ENCODE results near the gene PRCC.

DNA sequence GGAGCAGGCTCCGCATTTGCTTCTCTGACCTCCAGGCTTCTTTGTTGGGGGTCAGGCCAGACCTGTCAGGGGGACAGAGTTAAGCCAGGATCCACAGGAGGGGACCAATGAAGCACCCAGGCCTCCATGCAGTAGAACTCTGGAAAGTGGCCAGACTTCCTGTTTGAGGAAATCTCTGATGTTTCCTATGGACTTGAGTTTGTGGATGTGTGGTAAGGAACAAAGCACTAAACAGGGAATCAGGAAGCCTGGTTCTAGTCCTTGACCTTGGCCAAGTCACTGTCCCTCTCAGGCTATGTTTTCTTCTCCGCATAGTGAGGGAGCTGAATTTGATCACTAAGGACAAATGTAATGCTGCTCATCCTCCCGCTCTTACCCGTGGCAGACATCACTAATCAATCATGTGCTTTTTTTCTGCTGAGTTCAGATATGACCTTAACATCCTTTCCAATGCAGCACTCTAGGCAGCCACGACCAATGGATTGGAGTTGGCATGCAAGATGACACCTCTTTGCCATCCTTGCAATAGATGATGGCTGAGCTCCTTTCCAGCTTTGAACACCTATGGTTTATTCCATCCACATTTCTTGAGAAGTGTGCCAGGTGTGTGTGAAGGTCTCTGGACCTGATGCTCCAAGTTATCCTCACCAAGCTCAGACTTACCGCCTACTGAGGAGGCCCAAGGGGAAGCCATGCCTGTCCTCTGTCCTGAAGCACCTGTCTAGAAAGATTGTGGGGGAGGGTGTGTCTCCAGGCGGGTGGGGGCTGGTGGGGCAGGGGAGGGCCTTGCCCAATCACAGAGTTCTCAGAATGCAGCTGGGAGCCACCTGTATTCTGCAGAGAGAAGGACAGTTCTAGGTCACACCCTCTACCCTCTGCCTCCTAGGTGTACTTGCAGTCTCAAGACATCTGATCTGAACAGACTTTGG, 39.4 kb downstream of the PRCC start:
- no peak for TF ChIP-seq ZSCAN31 (CRISPR knock-in tag; IDR thresholded peaks at IDR 0.05; ENCODE audit: low read depth)
- TF ChIP-seq, protein P1, sequence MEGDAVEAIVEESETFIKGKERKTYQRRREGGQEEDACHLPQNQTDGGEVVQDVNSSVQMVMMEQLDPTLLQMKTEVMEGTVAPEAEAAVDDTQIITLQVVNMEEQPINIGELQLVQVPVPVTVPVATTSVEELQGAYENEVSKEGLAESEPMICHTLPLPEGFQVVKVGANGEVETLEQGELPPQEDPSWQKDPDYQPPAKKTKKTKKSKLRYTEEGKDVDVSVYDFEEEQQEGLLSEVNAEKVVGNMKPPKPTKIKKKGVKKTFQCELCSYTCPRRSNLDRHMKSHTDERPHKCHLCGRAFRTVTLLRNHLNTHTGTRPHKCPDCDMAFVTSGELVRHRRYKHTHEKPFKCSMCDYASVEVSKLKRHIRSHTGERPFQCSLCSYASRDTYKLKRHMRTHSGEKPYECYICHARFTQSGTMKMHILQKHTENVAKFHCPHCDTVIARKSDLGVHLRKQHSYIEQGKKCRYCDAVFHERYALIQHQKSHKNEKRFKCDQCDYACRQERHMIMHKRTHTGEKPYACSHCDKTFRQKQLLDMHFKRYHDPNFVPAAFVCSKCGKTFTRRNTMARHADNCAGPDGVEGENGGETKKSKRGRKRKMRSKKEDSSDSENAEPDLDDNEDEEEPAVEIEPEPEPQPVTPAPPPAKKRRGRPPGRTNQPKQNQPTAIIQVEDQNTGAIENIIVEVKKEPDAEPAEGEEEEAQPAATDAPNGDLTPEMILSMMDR (CRISPR knock-in tag; IDR thresholded peaks at IDR 0.05): no peak
- TF ChIP-seq, protein P2, sequence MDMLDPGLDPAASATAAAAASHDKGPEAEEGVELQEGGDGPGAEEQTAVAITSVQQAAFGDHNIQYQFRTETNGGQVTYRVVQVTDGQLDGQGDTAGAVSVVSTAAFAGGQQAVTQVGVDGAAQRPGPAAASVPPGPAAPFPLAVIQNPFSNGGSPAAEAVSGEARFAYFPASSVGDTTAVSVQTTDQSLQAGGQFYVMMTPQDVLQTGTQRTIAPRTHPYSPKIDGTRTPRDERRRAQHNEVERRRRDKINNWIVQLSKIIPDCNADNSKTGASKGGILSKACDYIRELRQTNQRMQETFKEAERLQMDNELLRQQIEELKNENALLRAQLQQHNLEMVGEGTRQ (IDR thresholded peaks at IDR 0.05; ENCODE audit: low read depth, low read length): no peak
- TF ChIP-seq, protein P2 (CRISPR knock-in tag; IDR thresholded peaks at IDR 0.05; ENCODE audit: borderline replicate concordance): no peak
- TF ChIP-seq, protein P3, sequence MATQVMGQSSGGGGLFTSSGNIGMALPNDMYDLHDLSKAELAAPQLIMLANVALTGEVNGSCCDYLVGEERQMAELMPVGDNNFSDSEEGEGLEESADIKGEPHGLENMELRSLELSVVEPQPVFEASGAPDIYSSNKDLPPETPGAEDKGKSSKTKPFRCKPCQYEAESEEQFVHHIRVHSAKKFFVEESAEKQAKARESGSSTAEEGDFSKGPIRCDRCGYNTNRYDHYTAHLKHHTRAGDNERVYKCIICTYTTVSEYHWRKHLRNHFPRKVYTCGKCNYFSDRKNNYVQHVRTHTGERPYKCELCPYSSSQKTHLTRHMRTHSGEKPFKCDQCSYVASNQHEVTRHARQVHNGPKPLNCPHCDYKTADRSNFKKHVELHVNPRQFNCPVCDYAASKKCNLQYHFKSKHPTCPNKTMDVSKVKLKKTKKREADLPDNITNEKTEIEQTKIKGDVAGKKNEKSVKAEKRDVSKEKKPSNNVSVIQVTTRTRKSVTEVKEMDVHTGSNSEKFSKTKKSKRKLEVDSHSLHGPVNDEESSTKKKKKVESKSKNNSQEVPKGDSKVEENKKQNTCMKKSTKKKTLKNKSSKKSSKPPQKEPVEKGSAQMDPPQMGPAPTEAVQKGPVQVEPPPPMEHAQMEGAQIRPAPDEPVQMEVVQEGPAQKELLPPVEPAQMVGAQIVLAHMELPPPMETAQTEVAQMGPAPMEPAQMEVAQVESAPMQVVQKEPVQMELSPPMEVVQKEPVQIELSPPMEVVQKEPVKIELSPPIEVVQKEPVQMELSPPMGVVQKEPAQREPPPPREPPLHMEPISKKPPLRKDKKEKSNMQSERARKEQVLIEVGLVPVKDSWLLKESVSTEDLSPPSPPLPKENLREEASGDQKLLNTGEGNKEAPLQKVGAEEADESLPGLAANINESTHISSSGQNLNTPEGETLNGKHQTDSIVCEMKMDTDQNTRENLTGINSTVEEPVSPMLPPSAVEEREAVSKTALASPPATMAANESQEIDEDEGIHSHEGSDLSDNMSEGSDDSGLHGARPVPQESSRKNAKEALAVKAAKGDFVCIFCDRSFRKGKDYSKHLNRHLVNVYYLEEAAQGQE (IDR thresholded peaks at IDR 0.05; ENCODE audit: borderline replicate concordance in 1 of 2, low read depth in 1 of 2, low read length in 2 of 2): no peak
- no peak for TF ChIP-seq NR3C1 (CRISPR knock-in tag; IDR thresholded peaks at IDR 0.05)
- no peak for TF ChIP-seq ZC3H4 (CRISPR knock-in tag; IDR thresholded peaks at IDR 0.05; ENCODE audit: borderline replicate concordance)
- no peak for TF ChIP-seq THYN1 (CRISPR knock-in tag; IDR thresholded peaks at IDR 0.05; ENCODE audit: borderline replicate concordance, low read depth)
- TF ChIP-seq TAF1 (CRISPR knock-in tag; IDR thresholded peaks at IDR 0.05): no peak
- no peak for TF ChIP-seq MTF1 (CRISPR knock-in tag; IDR thresholded peaks at IDR 0.05)
- no peak for TF ChIP-seq SMAD3 (CRISPR knock-in tag; IDR thresholded peaks at IDR 0.05)
- TF ChIP-seq ZKSCAN5 (CRISPR knock-in tag; IDR thresholded peaks at IDR 0.05): no peak
- TF ChIP-seq AGO1 (IDR thresholded peaks at IDR 0.05; ENCODE audit: low read depth, low read length, poor library complexity, severe bottlenecking): no peak
- no peak for TF ChIP-seq ELF4 (CRISPR knock-in tag; IDR thresholded peaks at IDR 0.05; ENCODE audit: borderline replicate concordance)
